Upper lobe of left lung (tissue), 6 donors: ENCODE results near the gene IFI6. TPM values are rescaled to one million over a fixed set of nuclear protein-coding genes. Genes with fewer than 3 reads are reported as not detected.
A peak's percentile ranks its signal among the peaks of the same experiment; 100 is the strongest.

Source experiments
- ATAC-seq, 2 donors: fragments of 200-7000 bp; cut with Tn5 transposase; one replicate each; pipeline ENCODE4 v1.9.1; 2022; ENCODE audit warnings: mild to moderate bottlenecking in 2 of 2, moderate library complexity in 2 of 2; ENCODE audit not compliant: low FRiP score in 2 of 2
- DNase-seq, 2 donors: peaks; one replicate each; pipeline ENCODE4 v3.0.0-alpha.2; 2019 to 2020
- H3K27ac ChIP-seq, 4 donors: fragments of 200-600 bp; sonication (generic); one replicate each; pipeline ENCODE4 v1.5.1; 2016 to 2019
- H3K27me3 ChIP-seq, 4 donors: fragments of 200-600 bp; sonication (generic); one replicate each; pipeline ENCODE4 v1.5.1; 2017 to 2019
- H3K36me3 ChIP-seq, 4 donors: fragments of 200-600 bp; sonication (generic); one replicate each; pipeline ENCODE4 v1.5.1; 2016 to 2019
- H3K4me1 ChIP-seq, 4 donors: fragments of 200-600 bp; sonication (generic); one replicate each; pipeline ENCODE4 v1.5.1; 2018 to 2019
- H3K4me3 ChIP-seq, 4 donors: fragments of 200-600 bp; sonication (generic); one replicate each; pipeline ENCODE4 v1.5.1; 2017 to 2019; ENCODE audit warnings: mild to moderate bottlenecking in 2 of 4, moderate library complexity in 1 of 4
- H3K9me3 ChIP-seq, 4 donors: fragments of 200-600 bp; sonication (generic); one replicate each; pipeline ENCODE4 v1.5.1; 2018 to 2019
- EP300 ChIP-seq, 4 donors: sonication (generic); formaldehyde crosslinking; IDR thresholded peaks; one replicate each; pipeline ENCODE4 v1.5.1; 2017; ENCODE audit warnings: antibody characterized with exemption in 4 of 4, control low read depth in 2 of 4
- POLR2A ChIP-seq, 4 donors: fragments of 450-650 bp; IDR thresholded peaks; one replicate each; pipeline ENCODE4 v1.5.1; 2016 to 2017; ENCODE audit warnings: antibody characterized with exemption in 4 of 4, mild to moderate bottlenecking in 2 of 4
- POLR2AphosphoS5 ChIP-seq, 2 donors: sonication (generic); formaldehyde crosslinking; IDR thresholded peaks; one replicate each; pipeline ENCODE4 v1.5.1; 2017; ENCODE audit warnings: antibody characterized with exemption in 2 of 2
- WGBS, 2 donors: methylation state at CpG; one replicate each; pipeline ENCODE4 v1.1.5; 2017 to 2018; 5-methylcytosine and 5-hydroxymethylcytosine counted together
- total RNA-seq, 6 donors: library from RNA; depleted of rRNA in 4 of 6; stranded (reverse); fragments of >200 nt in 4 of 6; gene quantifications; one replicate each; pipeline versions ENCODE4 v1.1.0 to v1.2.1, GENCODE V29; 2016 to 2021
- TF ChIP-seq, protein P1 (sequence below), 6 experiments: fragments of 450-650 bp in 4 of 6; fragments of 200-600 bp in 2 of 6; sonication (generic) in 2 of 6; IDR thresholded peaks; one replicate each; pipeline ENCODE4 v1.5.1; 2016 to 2019; ENCODE audit warnings: antibody characterized with exemption in 6 of 6
- donor health status: DM: no; HTN: no; CAD: no; lungs with moderate emphysema.
- donor health status: DM: no; HTN: yes; CAD: no; lungs with severe emphysema.

IFI6 gene
- total RNA-seq, 6 donors from 2014 or later: 43.0 to 436 (median 277) TPM

DNA sequence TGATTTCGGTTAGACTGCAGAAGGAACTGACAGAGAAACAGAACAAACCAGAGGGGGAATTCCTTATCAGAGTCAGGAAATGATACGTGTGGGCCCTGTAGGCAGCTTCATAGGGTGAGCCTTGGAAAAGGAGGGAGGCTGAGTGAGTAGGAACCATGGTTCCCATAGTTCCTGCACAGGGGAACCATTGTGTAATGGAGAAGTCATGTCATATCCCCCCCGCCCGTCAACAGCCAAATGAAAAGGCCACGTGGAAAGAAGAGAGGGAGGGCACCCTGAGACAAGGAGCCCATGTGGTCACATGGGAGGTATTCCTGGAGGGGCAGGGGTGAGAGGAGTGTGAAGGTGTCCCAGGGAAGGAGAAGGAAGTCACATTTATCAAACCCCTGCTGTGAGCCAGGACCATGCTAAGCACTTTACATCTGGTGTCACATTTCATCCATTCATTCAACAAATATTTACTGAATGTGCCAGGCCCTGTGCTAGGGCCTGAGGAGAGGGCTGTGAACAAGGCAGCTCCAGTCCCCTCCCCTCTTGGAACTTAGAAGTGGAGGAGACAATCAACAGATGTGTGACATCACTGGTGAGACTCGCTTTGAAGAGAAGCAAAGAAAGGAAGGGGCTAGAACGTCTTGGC lies 21.3 kb downstream of the IFI6 start:
- Histone ChIP-seq H3K36me3 (no peaks in the 10 kb centered on the region), H3K27ac (peak overlapping the region; percentile 4 to 60 (median 11)), H3K4me1 (peaks cover 4 to 19% (median 16%) of the 10 kb centered on the region in 4 donors), H3K9me3 (no peaks in the 10 kb centered on the region), H3K27me3 (no peaks in the 10 kb centered on the region), H3K4me3 (no peak overlapping the region)
- ATAC-seq (peak; percentile 52 to 87), DNase-seq (no peak)
- TF ChIP-seq POLR2AphosphoS5 (IDR thresholded peaks at IDR 0.05) (peak; percentile 5 to 10), EP300 (IDR thresholded peaks at IDR 0.05) (no peak)
- 24 to 40% methylated on average over 7 of the region's 7 CpGs for WGBS, 2 donors

DNA sequence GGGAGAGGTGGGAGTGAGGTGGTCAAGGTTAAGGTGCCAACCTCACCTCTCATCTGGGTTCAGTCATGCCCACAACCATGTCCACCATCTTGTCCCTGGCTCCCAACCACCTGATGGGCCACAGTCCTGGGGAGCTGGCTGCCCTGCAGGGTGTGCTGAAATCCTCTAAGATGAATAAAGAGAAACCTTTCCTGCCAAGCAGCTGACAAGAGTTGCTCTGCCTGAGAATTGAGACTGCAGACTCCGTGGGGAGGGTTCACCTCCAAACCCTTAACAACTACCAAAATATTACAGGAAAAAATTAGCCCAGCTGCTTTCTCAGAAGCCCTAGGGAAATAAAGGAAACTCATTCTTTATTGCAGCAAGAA lies 21.8 kb downstream of the IFI6 start:
- TF ChIP-seq, protein P1, sequence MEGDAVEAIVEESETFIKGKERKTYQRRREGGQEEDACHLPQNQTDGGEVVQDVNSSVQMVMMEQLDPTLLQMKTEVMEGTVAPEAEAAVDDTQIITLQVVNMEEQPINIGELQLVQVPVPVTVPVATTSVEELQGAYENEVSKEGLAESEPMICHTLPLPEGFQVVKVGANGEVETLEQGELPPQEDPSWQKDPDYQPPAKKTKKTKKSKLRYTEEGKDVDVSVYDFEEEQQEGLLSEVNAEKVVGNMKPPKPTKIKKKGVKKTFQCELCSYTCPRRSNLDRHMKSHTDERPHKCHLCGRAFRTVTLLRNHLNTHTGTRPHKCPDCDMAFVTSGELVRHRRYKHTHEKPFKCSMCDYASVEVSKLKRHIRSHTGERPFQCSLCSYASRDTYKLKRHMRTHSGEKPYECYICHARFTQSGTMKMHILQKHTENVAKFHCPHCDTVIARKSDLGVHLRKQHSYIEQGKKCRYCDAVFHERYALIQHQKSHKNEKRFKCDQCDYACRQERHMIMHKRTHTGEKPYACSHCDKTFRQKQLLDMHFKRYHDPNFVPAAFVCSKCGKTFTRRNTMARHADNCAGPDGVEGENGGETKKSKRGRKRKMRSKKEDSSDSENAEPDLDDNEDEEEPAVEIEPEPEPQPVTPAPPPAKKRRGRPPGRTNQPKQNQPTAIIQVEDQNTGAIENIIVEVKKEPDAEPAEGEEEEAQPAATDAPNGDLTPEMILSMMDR (IDR thresholded peaks at IDR 0.05): no peak
- no peak for TF ChIP-seq POLR2AphosphoS5 (IDR thresholded peaks at IDR 0.05)
- no peaks in the 10 kb centered on the region for H3K36me3 ChIP-seq
- peak overlapping the region in 3 of 4 donors; percentile 11 to 60 (median 11) for H3K27ac ChIP-seq
- no peaks in the 10 kb centered on the region for H3K27me3 ChIP-seq
- ATAC-seq (peak in 1 of 2 donors; percentile 45), DNase-seq (no peak)
- WGBS, 2 donors: 52 to 67% methylated on average over 1 of the region's 1 CpG
- no peaks in the 10 kb centered on the region for H3K9me3 ChIP-seq
- H3K4me3 ChIP-seq: no peak overlapping the region
- peaks cover 0 to 19% (median 12%) of the 10 kb centered on the region in 4 donors for H3K4me1 ChIP-seq

DNA sequence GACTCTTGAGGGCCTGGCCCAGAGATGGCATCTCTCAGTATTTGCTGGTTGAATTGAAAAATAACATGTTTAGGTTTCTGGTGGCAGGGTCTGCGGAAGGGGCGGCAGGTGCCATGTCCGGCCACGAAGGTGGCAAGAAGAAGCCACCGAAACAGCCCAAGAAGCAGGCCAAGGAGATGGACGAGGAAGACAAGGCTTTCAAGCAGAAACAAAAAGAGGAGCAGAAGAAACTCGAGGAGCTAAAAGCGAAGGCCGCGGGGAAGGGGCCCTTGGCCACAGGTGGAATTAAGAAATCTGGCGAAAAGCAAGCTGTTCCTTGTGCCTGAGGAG lies 22.7 kb downstream of the IFI6 start:
- TF ChIP-seq, protein P1 (IDR thresholded peaks at IDR 0.05): no peak
- TF ChIP-seq EP300 (IDR thresholded peaks at IDR 0.05): no peak
- ATAC-seq (no peak), DNase-seq (no peak)
- Histone ChIP-seq H3K27me3 (no peaks in the 10 kb centered on the region), H3K9me3 (no peaks in the 10 kb centered on the region), H3K4me3 (no peak overlapping the region), H3K4me1 (peaks cover 0 to 19% (median 11%) of the 10 kb centered on the region in 4 donors), H3K27ac (no peak overlapping the region), H3K36me3 (no peaks in the 10 kb centered on the region)
- 84 to 95% methylated on average over 10 to 11 of the region's 11 CpGs for WGBS, 2 donors

DNA sequence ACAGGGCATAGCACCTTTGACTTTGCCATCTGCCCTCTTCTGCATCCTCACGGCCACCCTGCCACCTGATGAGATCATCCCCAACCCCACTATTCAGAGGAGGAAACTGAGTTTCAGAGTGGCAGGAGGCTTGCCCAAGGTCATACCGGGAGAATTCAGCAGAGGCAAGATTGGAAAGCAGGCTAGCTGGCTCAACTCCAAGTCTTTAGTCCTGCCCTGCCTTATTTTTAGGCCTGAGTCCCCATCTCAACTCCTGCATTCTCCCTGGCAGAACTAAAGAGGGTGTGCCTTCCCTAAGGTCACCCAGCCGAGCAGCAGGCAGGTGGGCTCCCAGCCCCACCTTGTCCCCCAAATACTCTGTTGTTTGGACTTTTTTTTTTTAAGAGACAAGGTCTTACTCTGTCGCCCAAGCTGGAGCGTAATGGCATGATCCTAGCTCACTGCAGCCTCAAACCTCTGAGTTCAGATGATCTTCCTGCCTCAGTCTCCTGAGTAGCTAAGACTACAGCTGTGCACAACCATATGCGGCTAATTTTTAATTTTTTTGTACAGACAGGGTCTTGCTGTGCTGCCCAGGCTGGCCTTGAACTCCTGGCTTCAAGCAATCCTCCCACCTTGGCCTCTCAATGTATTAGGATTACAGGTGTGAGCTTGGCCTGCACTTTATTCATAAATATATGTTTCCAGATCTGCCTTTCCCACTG lies 23.2 kb downstream of the IFI6 start:
- TF ChIP-seq, protein P1 (IDR thresholded peaks at IDR 0.05): no peak
- no peak for TF ChIP-seq POLR2AphosphoS5 (IDR thresholded peaks at IDR 0.05)
- no peak overlapping the region for H3K4me3 ChIP-seq
- no peak overlapping the region for H3K27ac ChIP-seq
- H3K4me1 ChIP-seq: peaks cover 0 to 21% (median 16%) of the 10 kb centered on the region in 4 donors
- 83 to 93% methylated on average over 4 to 6 of the region's 6 CpGs for WGBS, 2 donors
- H3K9me3 ChIP-seq: no peaks in the 10 kb centered on the region
- ATAC-seq (no peak), DNase-seq (no peak)
- H3K36me3 ChIP-seq: no peaks in the 10 kb centered on the region
- H3K27me3 ChIP-seq: no peaks in the 10 kb centered on the region

DNA sequence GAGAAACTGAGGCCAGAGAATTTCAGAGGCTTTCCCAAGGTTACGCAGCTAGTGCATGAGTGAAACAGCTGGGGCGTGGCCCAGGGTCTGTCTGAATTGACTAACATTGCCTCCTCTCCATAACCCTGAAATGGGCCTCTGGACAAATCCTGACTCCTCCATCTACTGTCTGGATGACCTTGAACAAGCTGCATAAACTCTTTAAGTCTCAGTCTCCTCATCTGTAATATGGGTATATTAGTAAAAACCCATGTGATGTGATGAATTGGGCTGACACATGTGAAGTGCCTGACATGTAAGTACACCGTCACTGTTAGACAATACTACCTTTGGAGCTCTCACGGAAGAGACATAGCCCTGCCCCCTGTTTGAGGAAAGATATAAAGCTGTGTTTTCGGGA lies 24.7 kb downstream of the IFI6 start:
- Histone ChIP-seq H3K27me3 (no peaks in the 10 kb centered on the region), H3K4me3 (no peak overlapping the region), H3K36me3 (no peaks in the 10 kb centered on the region), H3K27ac (peak overlapping the region in 1 of 4 donors; percentile 11), H3K9me3 (no peaks in the 10 kb centered on the region), H3K4me1 (peaks cover 0 to 23% (median 18%) of the 10 kb centered on the region in 4 donors)
- TF ChIP-seq, protein P1 (IDR thresholded peaks at IDR 0.05): no peak
- TF ChIP-seq EP300 (IDR thresholded peaks at IDR 0.05) (no peak), POLR2AphosphoS5 (IDR thresholded peaks at IDR 0.05) (no peak), POLR2A (IDR thresholded peaks at IDR 0.05) (no peak)
- 97% methylated on average over 5 of the region's 5 CpGs for WGBS, 2 donors
- ATAC-seq (no peak), DNase-seq (no peak)
